ENCODE results near the gene HECW1. TPM values are rescaled to one million over a fixed set of nuclear protein-coding genes. Genes with fewer than 3 reads are reported as not detected.

HECW1 gene
- total RNA-seq, 4 donors from 2014 or later = 0.62 to 4.3 (median 1.4) TPM; not detected in 1

DNA sequence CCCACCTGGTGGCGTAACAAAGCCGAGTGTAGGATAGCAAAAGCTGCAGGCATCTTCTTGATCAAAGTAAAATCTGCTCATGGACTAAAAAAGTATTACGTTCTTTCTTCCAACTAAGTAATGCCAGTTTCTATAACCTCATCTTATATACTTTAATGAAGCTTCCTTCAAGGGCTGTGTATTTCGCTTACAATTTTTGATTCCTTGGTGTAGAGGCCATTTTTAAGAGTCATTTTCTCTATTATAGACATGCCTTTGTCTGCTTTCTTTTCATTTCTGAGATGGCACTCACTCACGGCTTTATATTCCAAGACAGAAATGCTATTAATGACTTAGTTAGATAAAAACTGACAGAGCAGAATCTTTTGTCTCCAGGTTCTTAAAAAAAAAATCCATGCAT, 194.0 kb downstream of the HECW1 start:
- 85 to 89% methylated on average over 5 of the region's 5 CpGs for WGBS, 2 donors
- intact Hi-C loops (cut with DNase I; ENCODE audit: low total_unique reads) = no loop called here

DNA sequence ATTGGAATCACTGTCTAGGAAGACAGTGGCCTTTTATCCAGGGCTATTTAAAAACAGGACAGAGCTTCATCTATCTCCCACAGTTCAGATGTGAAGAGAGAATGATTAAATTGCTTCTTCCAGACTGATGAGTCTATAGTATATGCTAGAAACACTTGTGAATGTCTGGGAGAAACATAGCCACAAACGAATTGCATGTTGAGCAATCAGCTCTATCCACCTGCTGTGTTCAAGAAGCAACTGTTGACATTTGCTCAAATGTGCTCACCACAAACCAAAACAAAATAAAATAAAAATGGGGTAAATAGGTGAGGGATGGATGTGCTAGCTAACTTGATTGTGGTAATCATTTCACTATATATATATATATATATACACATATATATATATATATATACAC, 195.1 kb downstream of the HECW1 start:
- intact Hi-C loops (cut with DNase I; ENCODE audit: low total_unique reads) = no loop called here
- no peak for TF ChIP-seq POLR2A (IDR thresholded peaks at IDR 0.05)
- WGBS, 2 donors = 66 to 68% methylated on average over 1 of the region's 1 CpG
- no peak overlapping the region for H3K4me3 ChIP-seq (ENCODE audit: low read depth, poor library complexity, severe bottlenecking)
- no peak for DNase-seq (ENCODE audit: low spot score in 2 of 2)

More for the DNA sequence above, 194.0 kb downstream of the HECW1 start:
- no peak overlapping the region for H3K4me3 ChIP-seq (ENCODE audit: low read depth, poor library complexity, severe bottlenecking)
- no peak for DNase-seq (ENCODE audit: low spot score in 2 of 2)
- TF ChIP-seq, protein P1, sequence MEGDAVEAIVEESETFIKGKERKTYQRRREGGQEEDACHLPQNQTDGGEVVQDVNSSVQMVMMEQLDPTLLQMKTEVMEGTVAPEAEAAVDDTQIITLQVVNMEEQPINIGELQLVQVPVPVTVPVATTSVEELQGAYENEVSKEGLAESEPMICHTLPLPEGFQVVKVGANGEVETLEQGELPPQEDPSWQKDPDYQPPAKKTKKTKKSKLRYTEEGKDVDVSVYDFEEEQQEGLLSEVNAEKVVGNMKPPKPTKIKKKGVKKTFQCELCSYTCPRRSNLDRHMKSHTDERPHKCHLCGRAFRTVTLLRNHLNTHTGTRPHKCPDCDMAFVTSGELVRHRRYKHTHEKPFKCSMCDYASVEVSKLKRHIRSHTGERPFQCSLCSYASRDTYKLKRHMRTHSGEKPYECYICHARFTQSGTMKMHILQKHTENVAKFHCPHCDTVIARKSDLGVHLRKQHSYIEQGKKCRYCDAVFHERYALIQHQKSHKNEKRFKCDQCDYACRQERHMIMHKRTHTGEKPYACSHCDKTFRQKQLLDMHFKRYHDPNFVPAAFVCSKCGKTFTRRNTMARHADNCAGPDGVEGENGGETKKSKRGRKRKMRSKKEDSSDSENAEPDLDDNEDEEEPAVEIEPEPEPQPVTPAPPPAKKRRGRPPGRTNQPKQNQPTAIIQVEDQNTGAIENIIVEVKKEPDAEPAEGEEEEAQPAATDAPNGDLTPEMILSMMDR (IDR thresholded peaks at IDR 0.05) = no peak

DNA sequence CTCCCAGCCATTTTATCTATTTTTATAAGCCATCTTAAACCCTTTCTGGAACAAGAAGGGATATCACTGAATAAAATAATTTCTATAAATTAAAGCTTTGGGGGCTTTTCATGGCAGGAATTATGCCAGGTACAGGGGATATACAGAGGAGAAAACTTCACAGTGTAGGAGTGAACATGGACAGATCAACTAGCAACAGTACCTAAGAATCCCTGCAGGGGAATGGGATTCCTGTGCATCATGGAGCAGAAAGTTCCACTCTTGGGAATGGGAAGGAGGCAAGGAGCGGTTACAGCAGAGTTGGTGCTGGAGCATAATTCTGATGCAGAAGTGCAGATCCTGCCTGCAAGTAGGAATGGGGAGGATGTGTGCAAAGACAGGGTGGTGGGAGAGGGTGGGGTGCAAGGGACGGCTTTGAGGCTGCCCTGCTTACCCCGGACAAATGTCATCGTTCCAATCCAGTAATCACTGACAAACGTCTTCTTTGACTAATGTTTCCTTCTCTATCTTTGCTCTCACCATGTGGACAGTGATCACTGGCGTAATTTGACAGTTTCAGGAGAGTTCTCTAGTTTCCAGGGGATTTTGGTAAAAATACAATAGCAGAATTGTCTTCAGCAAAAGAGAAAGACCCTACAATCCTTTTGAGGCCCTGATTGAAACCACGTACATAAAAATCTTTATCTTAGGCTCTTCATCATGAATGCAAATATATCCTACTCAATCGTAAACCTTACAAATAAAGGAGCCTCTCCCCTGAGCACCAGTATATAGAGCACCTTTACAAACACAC, 196.7 kb downstream of the HECW1 start:
- TF ChIP-seq, protein P1 (IDR thresholded peaks at IDR 0.05) = no peak
- no peak for TF ChIP-seq POLR2A (IDR thresholded peaks at IDR 0.05)
- 77 to 82% methylated on average over 8 of the region's 8 CpGs for WGBS, 2 donors
- no peak overlapping the region for H3K4me3 ChIP-seq (ENCODE audit: low read depth, poor library complexity, severe bottlenecking)
- DNase-seq (ENCODE audit: low spot score in 2 of 2) = no peak
- intact Hi-C loops (cut with DNase I; ENCODE audit: low total_unique reads) = no loop called here

DNA sequence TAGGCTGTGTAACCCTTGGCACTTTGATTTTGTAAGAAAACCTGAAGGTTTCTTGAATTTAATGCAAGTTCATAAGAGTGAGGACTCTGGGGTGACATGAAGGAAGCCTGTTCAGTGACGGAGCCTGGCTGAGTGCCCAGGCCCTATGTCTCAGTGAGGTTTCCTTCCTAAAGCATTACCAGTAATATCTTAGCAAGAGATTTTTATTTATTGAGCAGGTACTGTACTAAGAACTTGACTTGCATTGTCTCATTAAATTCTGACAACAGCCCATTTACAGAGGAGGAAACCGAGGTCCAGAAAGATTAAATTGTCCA, 197.2 kb downstream of the HECW1 start:
- H3K4me3 ChIP-seq (ENCODE audit: low read depth, poor library complexity, severe bottlenecking) = no peak overlapping the region
- intact Hi-C loops (cut with DNase I; ENCODE audit: low total_unique reads) = no loop called here
- TF ChIP-seq, protein P1 (IDR thresholded peaks at IDR 0.05) = no peak
- TF ChIP-seq POLR2A (IDR thresholded peaks at IDR 0.05) = no peak
- DNase-seq (ENCODE audit: low spot score in 2 of 2) = no peak
- WGBS, 2 donors = 59 to 73% methylated on average over 2 of the region's 2 CpGs

DNA sequence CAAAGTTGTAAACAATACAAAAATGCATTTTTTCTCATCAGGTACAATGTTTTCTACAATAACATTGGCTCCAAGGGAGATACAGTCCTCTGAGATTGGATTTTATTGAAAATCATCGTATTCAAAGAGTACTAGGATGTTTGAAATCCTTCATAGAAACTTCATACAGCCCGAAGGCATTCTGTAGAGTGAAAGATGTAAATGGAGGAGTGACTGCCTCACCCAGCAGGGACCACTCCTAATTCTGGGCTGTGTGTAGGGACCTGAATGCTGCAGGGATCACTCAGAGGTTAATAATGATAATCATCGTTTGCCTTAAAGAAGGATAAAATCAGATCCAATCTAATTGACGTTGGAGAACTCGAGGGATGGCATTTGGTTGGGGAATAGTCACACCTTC, 198.6 kb downstream of the HECW1 start:
- no peak for DNase-seq (ENCODE audit: low spot score in 2 of 2)
- 77 to 81% methylated on average over 5 of the region's 5 CpGs for WGBS, 2 donors
- intact Hi-C loops (cut with DNase I; ENCODE audit: low total_unique reads) = no loop called here
- no peak overlapping the region for H3K4me3 ChIP-seq (ENCODE audit: low read depth, poor library complexity, severe bottlenecking)
- TF ChIP-seq POLR2A (IDR thresholded peaks at IDR 0.05) = no peak
- TF ChIP-seq, protein P1 (IDR thresholded peaks at IDR 0.05) = no peak

DNA sequence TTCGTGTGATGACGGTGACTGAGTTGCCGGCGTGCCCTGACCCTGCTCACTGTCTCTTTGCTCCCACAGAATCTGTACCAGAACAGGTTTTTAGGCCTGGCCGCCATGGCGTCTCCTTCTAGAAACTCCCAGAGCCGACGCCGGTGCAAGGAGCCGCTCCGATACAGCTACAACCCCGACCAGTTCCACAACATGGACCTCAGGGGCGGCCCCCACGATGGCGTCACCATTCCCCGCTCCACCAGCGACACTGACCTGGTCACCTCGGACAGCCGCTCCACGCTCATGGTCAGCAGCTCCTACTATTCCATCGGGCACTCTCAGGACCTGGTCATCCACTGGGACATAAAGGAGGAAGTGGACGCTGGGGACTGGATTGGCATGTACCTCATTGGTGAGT, 199.2 kb downstream of the HECW1 start:
- H3K4me3 ChIP-seq (ENCODE audit: low read depth, poor library complexity, severe bottlenecking) = no peak overlapping the region
- 94 to 96% methylated on average over 22 of the region's 22 CpGs for WGBS, 2 donors
- no peak for DNase-seq (ENCODE audit: low spot score in 2 of 2)
- TF ChIP-seq POLR2A (IDR thresholded peaks at IDR 0.05) = no peak
- TF ChIP-seq, protein P1 (IDR thresholded peaks at IDR 0.05) = no peak
- intact Hi-C loops (cut with DNase I; ENCODE audit: low total_unique reads) = no loop called here

Data from lower leg skin (tissue), 4 donors.